Activated naive CD8-positive, alpha-beta T cell treated with anti-CD3 and anti-CD28 coated beads for 36 hours (primary cell): ENCODE results near the gene ENDOV. TPM values are rescaled to one million over a fixed set of nuclear protein-coding genes. Genes with fewer than 3 reads are reported as not detected.

Source experiments
- DNase-seq: peaks from one replicate; pipeline ENCODE4 v3.0.0; 2021
- H3K27ac Mint-ChIP-seq: one replicate; pipeline ENCODE4 v1.8.0; 2022; ENCODE audit warnings: mild to moderate bottlenecking, moderate library complexity, mixed read lengths
- H3K27me3 Mint-ChIP-seq: one replicate; pipeline ENCODE4 v1.8.0; 2022; ENCODE audit warnings: mild to moderate bottlenecking, mixed read lengths
- H3K36me3 Mint-ChIP-seq: one replicate; pipeline ENCODE4 v1.8.0; 2021; ENCODE audit warnings: mild to moderate bottlenecking, mixed read lengths
- H3K4me1 Mint-ChIP-seq: one replicate; pipeline ENCODE4 v1.8.0; 2021; ENCODE audit warnings: mixed read lengths
- H3K4me3 Mint-ChIP-seq: one replicate; pipeline ENCODE4 v1.8.0; 2022; ENCODE audit warnings: mild to moderate bottlenecking, moderate library complexity, mixed read lengths
- H3K9me3 Mint-ChIP-seq: one replicate; pipeline ENCODE4 v1.8.0; 2022; ENCODE audit warnings: mixed read lengths
- total RNA-seq, 2 experiments: library from RNA; stranded (reverse); gene quantifications; one replicate each; pipeline ENCODE4 v1.2.3, GENCODE V29; 2021

Gene ENDOV
- total RNA-seq, 2 experiments from 2014 or later, result 11.7 to 13.8 TPM

DNA sequence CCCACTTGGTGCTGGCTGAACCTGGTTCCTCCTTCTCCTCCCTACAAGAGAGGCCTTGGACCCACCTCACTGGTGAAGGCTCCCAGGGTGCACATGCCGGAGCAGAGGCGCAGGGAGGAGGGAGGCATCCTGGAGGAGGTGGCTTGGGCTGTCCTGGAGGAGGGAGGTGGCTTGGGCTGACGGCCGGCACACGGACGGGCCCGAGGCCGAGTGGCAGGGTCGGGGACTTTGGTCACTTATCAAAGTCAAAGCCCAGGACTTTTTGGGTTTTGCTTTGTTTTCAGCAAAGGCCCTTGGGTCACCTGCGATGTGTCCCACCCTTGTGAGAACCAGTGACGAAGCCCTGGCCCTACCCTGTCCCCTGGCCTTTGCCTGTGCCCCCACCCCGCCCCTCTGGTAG lies 28.5 kb downstream of the ENDOV start:
- no peak overlapping the region for H3K27ac Mint-ChIP-seq
- peaks cover 11% of the 10 kb centered on the region for H3K27me3 Mint-ChIP-seq
- no peak for DNase-seq
- H3K9me3 Mint-ChIP-seq, result no peaks in the 10 kb centered on the region
- no peaks in the 10 kb centered on the region for H3K4me1 Mint-ChIP-seq
- no peaks in the 10 kb centered on the region for H3K36me3 Mint-ChIP-seq
- H3K4me3 Mint-ChIP-seq, result no peak overlapping the region

- Mint-ChIP-seq H3K4me1 (no peaks in the 10 kb centered on the region), H3K4me3 (no peak overlapping the region), H3K27me3 (peaks cover 11% of the 10 kb centered on the region), H3K27ac (no peak overlapping the region), H3K9me3 (no peaks in the 10 kb centered on the region), H3K36me3 (no peaks in the 10 kb centered on the region)
- no peak for DNase-seq
Observed at GRCh38 chr17:80443916-80444643, 29.1 kb downstream of the ENDOV start.

GRCh38 chr17:80444644-80444979 lies 29.6 kb downstream of the ENDOV start:
- no peak overlapping the region for H3K4me3 Mint-ChIP-seq
- DNase-seq, result no peak
- no peak overlapping the region for H3K27ac Mint-ChIP-seq
- H3K36me3 Mint-ChIP-seq, result no peaks in the 10 kb centered on the region
- H3K27me3 Mint-ChIP-seq, result peaks cover 11% of the 10 kb centered on the region
- H3K9me3 Mint-ChIP-seq, result no peaks in the 10 kb centered on the region
- H3K4me1 Mint-ChIP-seq, result no peaks in the 10 kb centered on the region

DNA sequence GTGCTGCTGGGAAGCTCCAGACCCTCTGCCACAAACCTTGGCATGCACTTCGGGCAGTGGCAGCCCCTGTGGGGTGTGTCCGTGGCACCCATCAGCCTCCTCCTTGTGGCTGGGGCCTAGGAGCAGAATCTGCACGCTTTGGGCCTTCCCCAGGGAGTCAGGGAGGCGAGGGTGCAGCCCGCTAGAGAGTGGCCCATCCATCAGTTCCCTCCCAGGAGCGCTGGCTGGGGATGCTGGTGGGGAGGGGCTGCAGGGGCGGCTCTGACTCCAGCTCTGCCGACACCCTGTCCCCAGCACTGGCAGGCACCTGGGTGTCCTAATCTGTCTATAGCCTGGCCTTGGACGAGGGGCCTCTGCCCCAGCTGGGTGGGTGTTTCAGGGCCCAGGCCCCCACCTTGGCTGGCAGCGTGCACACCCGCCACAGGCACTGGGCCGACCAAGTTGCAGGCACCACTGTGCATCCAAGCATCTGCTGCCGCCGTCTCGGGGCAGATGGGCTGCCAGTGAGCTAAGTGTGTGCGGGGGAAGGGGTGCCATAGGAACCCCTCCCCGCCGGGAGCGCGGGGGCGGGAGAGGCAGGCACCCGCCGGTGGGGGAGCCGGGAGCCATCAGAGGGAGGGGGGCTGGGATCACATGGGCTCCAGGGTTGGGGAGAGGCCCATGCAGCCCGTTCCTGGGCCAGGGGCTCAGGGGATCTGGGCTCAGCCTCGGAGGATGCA lies 30.2 kb downstream of the ENDOV start:
- no peaks in the 10 kb centered on the region for H3K9me3 Mint-ChIP-seq
- no peaks in the 10 kb centered on the region for H3K36me3 Mint-ChIP-seq
- H3K4me1 Mint-ChIP-seq, result no peaks in the 10 kb centered on the region
- no peak overlapping the region for H3K27ac Mint-ChIP-seq
- peaks cover 11% of the 10 kb centered on the region for H3K27me3 Mint-ChIP-seq
- no peak overlapping the region for H3K4me3 Mint-ChIP-seq
- DNase-seq, result no peak

DNA sequence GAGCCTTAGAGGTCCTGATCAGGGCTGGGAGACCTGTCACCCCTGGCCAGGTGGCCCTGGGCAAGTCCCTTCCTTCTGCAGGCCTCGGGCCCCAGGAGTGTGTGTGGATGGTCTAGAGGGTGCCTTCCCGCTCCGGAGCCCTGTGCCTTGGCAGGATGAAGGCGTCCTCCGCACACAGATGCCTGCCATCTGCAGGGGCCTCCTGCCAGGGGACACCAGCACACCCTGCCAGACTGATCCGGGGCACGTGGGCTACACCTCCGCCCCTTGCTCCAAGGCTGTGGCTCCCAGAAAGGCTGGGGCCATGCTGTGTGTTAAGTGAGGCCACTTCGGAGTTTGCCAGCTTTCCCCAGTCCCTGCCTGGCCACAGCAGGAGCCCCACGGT lies 30.8 kb downstream of the ENDOV start:
- Mint-ChIP-seq H3K4me3 (no peak overlapping the region), H3K27ac (no peak overlapping the region), H3K4me1 (no peaks in the 10 kb centered on the region), H3K9me3 (no peaks in the 10 kb centered on the region), H3K27me3 (peaks cover 11% of the 10 kb centered on the region), H3K36me3 (no peaks in the 10 kb centered on the region)
- DNase-seq, result no peak

DNA sequence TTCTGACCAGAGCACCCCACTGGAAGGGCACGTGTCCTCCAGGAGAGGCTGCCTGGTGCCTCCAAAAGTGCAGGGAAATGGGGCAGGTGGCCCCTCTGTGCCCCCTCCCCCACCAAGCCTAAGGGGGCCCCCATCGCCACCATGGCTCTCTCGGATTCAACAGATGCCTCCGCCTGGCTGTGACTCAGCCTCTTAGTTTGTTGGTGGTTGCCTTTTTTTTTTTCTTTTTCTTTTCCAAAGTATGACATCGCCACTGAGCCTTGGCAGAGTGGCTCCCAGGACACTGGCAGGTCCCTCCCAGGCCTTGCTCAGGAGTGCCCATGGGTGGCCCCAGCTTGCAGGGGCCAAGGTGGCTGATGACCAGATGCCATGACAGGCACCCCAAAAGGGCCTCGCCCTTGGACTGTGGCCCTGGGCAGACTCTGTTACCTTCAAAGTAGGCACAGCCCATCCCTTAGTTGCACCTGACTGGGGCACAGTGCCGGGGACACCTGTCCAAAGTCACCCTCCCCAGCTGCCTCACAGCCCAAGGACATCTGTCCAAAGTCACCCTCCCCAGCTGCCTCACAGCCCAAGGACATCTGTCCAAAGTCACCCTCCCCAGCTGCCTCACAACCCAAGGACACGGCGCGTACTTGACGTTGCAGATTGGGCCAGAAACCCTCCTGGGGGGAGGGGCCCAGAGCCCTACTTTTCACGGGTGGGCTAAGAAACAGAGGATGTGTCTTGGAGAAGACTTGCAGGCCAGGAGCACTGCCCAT lies 31.9 kb downstream of the ENDOV start:
- Mint-ChIP-seq H3K27ac (no peak overlapping the region), H3K27me3 (peaks cover 11% of the 10 kb centered on the region), H3K9me3 (no peaks in the 10 kb centered on the region), H3K36me3 (no peaks in the 10 kb centered on the region), H3K4me1 (no peaks in the 10 kb centered on the region), H3K4me3 (no peak overlapping the region)
- no peak for DNase-seq

GRCh38 chr17:80447790-80448189 lies 32.8 kb downstream of the ENDOV start:
- no peak for DNase-seq
- no peak overlapping the region for H3K27ac Mint-ChIP-seq

GRCh38 chr17:80449194-80449929 lies 34.4 kb downstream of the ENDOV start:
- Mint-ChIP-seq H3K4me1 (peaks cover 9% of the 10 kb centered on the region), H3K27ac (no peak overlapping the region), H3K36me3 (peaks cover 8% of the 10 kb centered on the region), H3K9me3 (no peaks in the 10 kb centered on the region), H3K27me3 (no peaks in the 10 kb centered on the region), H3K4me3 (no peak overlapping the region)
- DNase-seq, result no peak

More at GRCh38 chr17:80447790-80448189, 32.8 kb downstream of the ENDOV start:
- H3K36me3 Mint-ChIP-seq, result no peaks in the 10 kb centered on the region
- peaks cover 7% of the 10 kb centered on the region for H3K27me3 Mint-ChIP-seq
- no peak overlapping the region for H3K4me3 Mint-ChIP-seq
- H3K4me1 Mint-ChIP-seq, result no peaks in the 10 kb centered on the region
- no peaks in the 10 kb centered on the region for H3K9me3 Mint-ChIP-seq

GRCh38 chr17:80449930-80450576 lies 35.1 kb downstream of the ENDOV start:
- H3K9me3 Mint-ChIP-seq, result no peaks in the 10 kb centered on the region
- no peaks in the 10 kb centered on the region for H3K27me3 Mint-ChIP-seq
- H3K4me1 Mint-ChIP-seq, result peaks cover 9% of the 10 kb centered on the region
- no peak for DNase-seq
- H3K36me3 Mint-ChIP-seq, result peaks cover 8% of the 10 kb centered on the region
- H3K27ac Mint-ChIP-seq, result no peak overlapping the region
- H3K4me3 Mint-ChIP-seq, result no peak overlapping the region

DNA sequence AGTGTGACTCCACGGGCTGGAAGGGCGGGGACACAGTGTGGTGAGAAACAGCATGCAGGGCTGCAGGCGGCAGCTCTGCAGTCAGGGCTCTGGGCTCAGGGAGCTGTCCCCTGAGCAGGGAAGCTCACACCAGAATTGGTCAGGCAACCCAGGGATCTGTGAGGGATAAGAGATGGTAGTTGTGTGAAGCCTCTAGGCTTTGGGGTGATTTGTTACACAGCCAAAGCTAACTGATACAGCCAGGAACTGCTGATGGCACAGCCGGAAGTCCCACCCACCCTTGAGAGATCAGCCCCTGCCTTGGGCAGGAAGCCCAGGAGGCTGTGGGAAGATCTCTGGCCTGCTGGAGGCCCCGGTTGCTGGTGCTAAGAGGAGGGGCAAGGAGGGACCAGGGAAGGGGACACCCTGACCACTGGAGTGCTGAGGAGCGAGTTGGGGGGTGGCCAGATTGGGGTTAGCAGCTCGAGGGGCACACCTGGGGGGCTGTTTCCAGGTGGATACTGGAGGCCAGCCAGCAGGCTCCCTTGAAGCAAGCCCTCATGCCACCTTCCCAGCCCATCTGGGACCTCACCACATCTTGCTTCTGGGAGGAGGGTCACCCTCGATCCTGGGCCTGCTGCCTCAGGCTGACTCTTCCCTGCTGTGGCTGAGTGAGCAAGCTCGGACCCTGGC lies 36.3 kb downstream of the ENDOV start:
- H3K36me3 Mint-ChIP-seq, result peaks cover 8% of the 10 kb centered on the region
- H3K27ac Mint-ChIP-seq, result no peak overlapping the region
- H3K27me3 Mint-ChIP-seq, result no peaks in the 10 kb centered on the region
- peaks cover 17% of the 10 kb centered on the region for H3K4me1 Mint-ChIP-seq
- no peak for DNase-seq
- H3K9me3 Mint-ChIP-seq, result no peaks in the 10 kb centered on the region
- no peak overlapping the region for H3K4me3 Mint-ChIP-seq

- H3K36me3 Mint-ChIP-seq, result peaks cover 8% of the 10 kb centered on the region
- no peak overlapping the region for H3K4me3 Mint-ChIP-seq
- no peaks in the 10 kb centered on the region for H3K27me3 Mint-ChIP-seq
- H3K4me1 Mint-ChIP-seq, result peaks cover 19% of the 10 kb centered on the region
- H3K9me3 Mint-ChIP-seq, result no peaks in the 10 kb centered on the region
- H3K27ac Mint-ChIP-seq, result no peak overlapping the region
- no peak for DNase-seq
Observed at GRCh38 chr17:80452173-80452915, 37.4 kb downstream of the ENDOV start.

DNA sequence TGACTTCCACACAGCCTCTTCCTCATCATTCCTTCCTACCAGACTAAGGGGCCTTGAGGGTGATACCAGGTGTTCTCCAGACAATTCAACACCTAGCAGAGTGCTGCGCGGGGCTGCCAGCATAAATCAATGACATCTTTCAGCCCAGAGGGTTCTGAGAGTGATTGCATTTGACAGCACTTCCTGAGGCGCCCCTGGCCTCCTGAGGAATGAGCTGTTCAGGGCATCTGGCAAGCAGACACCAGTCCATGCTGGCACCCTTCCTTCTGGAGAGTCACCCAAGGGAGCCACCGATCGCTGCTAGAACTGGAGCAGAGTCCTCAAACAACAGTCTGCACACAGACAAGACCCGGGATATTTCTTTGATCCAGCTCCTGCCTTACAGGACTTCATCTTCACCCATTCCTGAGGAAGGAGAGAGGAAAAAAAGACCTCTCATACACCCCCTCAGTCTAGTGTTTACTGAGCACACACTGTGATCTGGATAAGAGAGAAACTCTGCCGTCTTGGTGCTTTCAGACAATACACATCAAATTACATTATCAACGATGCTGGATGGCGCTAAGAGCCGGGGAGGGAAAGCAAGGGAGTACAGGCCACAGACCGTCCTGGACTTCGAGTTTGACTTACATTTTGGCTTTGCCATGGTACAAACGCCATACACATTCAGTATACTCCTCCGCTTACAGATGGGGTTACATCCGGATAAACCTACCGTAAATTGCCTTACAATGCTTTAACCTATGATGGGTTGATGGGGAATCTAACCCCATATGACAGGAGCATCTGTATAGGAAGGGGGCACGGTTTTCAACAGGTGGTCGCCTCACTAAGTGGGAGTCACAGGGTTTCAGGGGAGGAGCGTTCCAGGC lies 38.4 kb downstream of the ENDOV start:
- no peaks in the 10 kb centered on the region for H3K9me3 Mint-ChIP-seq
- no peak for DNase-seq
- H3K4me3 Mint-ChIP-seq, result peak overlapping the region; percentile 98
- peaks cover 8% of the 10 kb centered on the region for H3K36me3 Mint-ChIP-seq
- peaks cover 7% of the 10 kb centered on the region for H3K27me3 Mint-ChIP-seq
- H3K27ac Mint-ChIP-seq, result peak overlapping the region; percentile 100
- peaks cover 23% of the 10 kb centered on the region for H3K4me1 Mint-ChIP-seq

- Mint-ChIP-seq H3K4me3 (peak overlapping the region; percentile 98), H3K4me1 (peaks cover 23% of the 10 kb centered on the region), H3K27me3 (peaks cover 12% of the 10 kb centered on the region), H3K9me3 (no peaks in the 10 kb centered on the region), H3K27ac (peak overlapping the region; percentile 100), H3K36me3 (peaks cover 8% of the 10 kb centered on the region)
- no peak for DNase-seq
Observed at GRCh38 chr17:80453998-80454556, 39.1 kb downstream of the ENDOV start.
